Central memory CD4-positive, alpha-beta T cell (primary cell): ENCODE measurements around the gene OR2T3.
"Not testable (repeated sequence)": the region's sequence is repeated elsewhere in the genome, so short reads cannot be mapped to it uniquely, and the experiment has no call there.

Source experiments
- DNase-seq: peaks from one replicate; pipeline ENCODE4 v3.0.0; 2022

The OR2T3 gene

DNA sequence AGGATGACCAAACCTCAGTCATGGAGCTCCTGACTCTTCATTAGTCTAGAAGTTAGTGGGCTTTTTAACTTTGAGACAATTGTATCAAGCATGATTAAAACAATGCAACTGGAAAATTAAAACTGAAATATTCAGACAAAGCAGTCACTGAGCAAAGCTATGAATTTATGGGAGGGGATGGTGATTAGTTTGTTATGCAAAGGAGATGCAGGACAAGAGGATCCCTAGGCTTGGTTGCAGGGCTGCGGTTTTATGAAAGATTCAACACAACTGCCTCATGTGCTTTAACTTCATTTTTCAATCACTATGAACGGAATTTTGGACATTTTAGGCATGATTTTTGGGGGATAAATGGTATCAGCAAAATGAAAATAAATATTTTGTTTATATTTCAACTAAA lies 1.0 kb upstream of the OR2T3 start:
- not testable (repeated sequence) for DNase-seq

- DNase-seq: not testable (repeated sequence)
Measured at GRCh38 chr1:248475660-248476059, 2.5 kb downstream of the OR2T3 start.

GRCh38 chr1:248481686-248482579 lies 8.8 kb downstream of the OR2T3 start:
- DNase-seq: peak; percentile 37

DNA sequence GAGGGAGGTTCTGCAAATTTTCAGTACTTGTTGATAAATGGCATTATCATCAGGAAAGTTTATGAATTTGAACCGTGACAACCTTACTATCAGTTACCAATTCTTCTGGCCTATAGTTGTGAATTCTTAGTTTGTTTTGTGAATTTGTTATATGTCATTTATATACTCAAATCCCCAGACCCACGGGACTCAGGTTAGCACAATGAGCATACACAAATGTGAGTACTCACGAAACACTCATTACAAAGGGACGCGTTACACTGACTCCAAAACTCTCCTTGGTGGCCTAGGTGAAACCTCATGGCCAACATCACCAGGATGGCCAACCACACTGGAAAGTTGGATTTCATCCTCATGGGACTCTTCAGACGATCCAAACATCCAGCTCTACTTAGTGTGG lies 15.1 kb downstream of the OR2T3 start, which contains the start of gene OR2T5:
Gene OR2T5, plus strand, starts transcription at position 301 of the 400 bp plus-strand sequence. Its CDS starts 0 bp downstream, at position 301.
- not testable (repeated sequence) for DNase-seq

GRCh38 chr1:248496661-248497060 lies 23.5 kb downstream of the OR2T3 start:
- not testable (repeated sequence) for DNase-seq

GRCh38 chr1:248500305-248501035 lies 27.3 kb downstream of the OR2T3 start:
- DNase-seq: not testable (repeated sequence)

- DNase-seq: not testable (repeated sequence)
Measured at GRCh38 chr1:248507773-248508172, 34.6 kb downstream of the OR2T3 start, which contains the start of gene OR2G6. Gene OR2G6 (plus strand): TSS chr1:248508073. CDS start chr1:248521647, 13,574 bp downstream.

DNA sequence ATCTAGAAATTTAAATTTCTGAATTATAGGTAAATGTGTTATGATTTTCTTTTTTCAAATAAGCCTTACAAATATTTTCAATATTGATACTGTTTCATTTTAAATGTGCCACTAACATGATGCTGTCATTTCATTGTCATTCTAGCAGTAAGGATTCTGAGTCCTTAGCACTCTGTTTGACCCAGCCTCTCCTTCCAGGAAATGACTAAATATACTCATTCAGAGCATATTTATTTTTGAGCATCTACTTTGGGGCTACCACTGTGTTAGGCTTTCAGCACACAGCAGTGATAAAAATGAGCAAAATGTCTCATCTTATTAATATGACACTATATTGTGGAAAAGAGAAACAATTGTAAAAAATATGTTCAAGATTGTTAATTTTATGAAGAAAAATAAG lies 37.1 kb downstream of the OR2T3 start:
- DNase-seq: not testable (repeated sequence)

GRCh38 chr1:248521856-248522255 lies 48.7 kb downstream of the OR2T3 start:
- no peak for DNase-seq
